ENCODE measurements around the gene C6orf58.
"Not testable (repeated sequence)": the region's sequence is repeated elsewhere in the genome, so short reads cannot be mapped to it uniquely, and the experiment has no call there.

The C6orf58 gene

GRCh38 chr6:127592964-127593363 is 16.0 kb downstream of the C6orf58 start:
- peak; percentile 14 for DNase-seq

GRCh38 chr6:127593456-127593855 is 16.5 kb downstream of the C6orf58 start:
- not testable (repeated sequence) for DNase-seq

- DNase-seq = peak; percentile 35
These were observed 29.2 kb downstream of the C6orf58 start for GRCh38 chr6:127606131-127606562.

- DNase-seq = no peak
These were observed 31.7 kb downstream of the C6orf58 start for GRCh38 chr6:127608554-127609270.

GRCh38 chr6:127618729-127619128 is 41.8 kb downstream of the C6orf58 start:
- no peak for DNase-seq

GRCh38 chr6:127630800-127631199 is 53.8 kb downstream of the C6orf58 start:
- DNase-seq = no peak

GRCh38 chr6:127634178-127634577 is 57.2 kb downstream of the C6orf58 start:
- no peak for DNase-seq

- DNase-seq = no peak
These were observed 58.1 kb downstream of the C6orf58 start for GRCh38 chr6:127635091-127635490.

GRCh38 chr6:127637830-127638409 is 60.9 kb downstream of the C6orf58 start:
- DNase-seq = no peak
